ENCODE data around the gene CNOT10.

- TF ChIP-seq, protein P1, sequence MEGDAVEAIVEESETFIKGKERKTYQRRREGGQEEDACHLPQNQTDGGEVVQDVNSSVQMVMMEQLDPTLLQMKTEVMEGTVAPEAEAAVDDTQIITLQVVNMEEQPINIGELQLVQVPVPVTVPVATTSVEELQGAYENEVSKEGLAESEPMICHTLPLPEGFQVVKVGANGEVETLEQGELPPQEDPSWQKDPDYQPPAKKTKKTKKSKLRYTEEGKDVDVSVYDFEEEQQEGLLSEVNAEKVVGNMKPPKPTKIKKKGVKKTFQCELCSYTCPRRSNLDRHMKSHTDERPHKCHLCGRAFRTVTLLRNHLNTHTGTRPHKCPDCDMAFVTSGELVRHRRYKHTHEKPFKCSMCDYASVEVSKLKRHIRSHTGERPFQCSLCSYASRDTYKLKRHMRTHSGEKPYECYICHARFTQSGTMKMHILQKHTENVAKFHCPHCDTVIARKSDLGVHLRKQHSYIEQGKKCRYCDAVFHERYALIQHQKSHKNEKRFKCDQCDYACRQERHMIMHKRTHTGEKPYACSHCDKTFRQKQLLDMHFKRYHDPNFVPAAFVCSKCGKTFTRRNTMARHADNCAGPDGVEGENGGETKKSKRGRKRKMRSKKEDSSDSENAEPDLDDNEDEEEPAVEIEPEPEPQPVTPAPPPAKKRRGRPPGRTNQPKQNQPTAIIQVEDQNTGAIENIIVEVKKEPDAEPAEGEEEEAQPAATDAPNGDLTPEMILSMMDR (IDR thresholded peaks at IDR 0.05), result no peak
- TF ChIP-seq POLR2A (IDR thresholded peaks at IDR 0.05), result no peak
- no peak for TF ChIP-seq EP300 (IDR thresholded peaks at IDR 0.05)
Measured at GRCh38 chr3:32822609-32823498, 137.9 kb downstream of the CNOT10 start.

Data from suprapubic skin (tissue), 3 donors.